NOMO-1 treated with dmso at 0.1 percent for 144 hours (cell line): ENCODE measurements around the gene KRT40.
A peak's percentile ranks its signal among the peaks of the same experiment; 100 is the strongest.

Source experiments
- DNase-seq: peaks from one replicate; lab custom pipeline; 2025; ENCODE audit not compliant: unreplicated experiment; lab: John Stamatoyannopoulos, UW

Gene KRT40

DNA sequence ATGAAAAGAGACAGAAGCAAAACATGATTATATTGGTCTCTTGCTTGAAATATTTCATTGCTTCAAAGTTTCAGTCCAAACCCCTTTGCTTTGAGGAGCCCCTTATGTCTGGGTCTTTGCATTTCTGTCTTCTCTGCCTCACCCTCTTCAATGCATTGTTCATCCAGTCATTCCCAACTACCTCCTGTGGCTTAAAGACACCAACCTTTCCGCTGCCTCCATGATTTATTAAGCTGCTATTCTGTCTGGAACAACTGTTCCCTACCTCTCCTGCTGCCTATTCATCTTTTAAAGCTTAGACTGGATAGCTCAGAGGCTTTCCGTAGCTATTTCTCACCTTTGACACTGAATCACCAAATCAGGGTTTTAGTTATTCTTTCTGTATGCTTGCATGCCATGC is 13.2 kb upstream of the KRT40 start:
- DNase-seq = no peak

DNA sequence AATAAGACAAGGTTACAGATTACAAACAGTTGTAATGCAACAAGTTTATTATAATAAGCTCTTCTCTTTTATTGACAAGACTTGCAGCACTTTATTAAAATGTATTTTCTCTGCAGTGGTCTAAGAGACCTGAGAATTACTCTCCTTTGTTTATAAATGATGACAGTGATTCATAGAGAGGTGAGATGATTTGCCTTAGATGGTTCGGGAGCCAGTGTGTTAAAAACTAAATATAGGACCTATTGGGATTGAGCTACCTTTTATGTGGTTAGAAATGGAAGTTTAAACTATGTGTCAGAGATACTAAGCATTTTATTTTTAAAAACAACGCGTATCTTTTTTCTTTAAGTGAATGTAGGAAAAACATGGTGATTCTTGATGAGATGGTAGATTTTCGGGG is 12.7 kb upstream of the KRT40 start:
- DNase-seq = no peak

DNA sequence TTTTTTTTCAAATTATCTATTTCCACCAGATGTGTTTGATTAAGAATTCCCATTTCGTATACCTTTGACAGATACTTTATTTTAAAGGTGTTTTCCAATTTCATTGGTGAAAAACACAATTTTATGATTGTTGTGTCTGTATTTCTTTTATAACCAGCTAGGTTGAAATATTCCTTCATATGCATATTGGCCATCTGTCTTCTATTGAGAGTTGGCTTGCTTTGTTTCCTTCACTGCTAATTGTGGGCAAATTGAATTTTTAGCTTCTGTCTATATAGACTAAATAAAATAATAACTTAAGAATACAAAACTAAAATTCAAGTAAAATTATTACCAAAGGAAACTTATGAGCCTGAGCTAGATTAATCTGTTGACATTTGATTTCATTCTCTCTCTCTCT is 11.0 kb upstream of the KRT40 start:
- DNase-seq = no peak

DNA sequence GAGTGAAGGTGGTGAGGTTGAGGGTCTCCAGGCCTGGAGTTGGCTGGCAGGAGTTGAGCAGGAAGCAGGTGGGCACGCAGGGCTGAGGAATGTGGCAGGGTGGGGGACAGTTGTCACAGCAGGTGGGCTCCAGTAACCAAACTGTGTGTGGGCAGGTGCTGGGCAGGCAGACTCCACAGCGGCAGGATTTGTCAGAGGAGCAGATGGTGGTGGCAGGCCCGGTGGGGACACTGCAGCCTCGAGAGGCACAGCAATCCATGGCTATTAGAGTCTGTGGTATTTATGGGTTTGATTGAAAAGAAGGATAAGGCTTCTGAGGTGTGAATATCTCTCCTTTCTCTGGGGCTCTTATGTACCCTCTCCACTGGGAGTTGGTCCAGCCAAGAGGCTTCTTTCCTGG is 9.7 kb upstream of the KRT40 start, which contains the start of gene KRTAP3-3:
TSS of gene KRTAP3-3 (minus strand) at position 326 of the 400 bp plus-strand sequence. CDS start at position 259, 67 bp downstream.
- DNase-seq = no peak

DNA sequence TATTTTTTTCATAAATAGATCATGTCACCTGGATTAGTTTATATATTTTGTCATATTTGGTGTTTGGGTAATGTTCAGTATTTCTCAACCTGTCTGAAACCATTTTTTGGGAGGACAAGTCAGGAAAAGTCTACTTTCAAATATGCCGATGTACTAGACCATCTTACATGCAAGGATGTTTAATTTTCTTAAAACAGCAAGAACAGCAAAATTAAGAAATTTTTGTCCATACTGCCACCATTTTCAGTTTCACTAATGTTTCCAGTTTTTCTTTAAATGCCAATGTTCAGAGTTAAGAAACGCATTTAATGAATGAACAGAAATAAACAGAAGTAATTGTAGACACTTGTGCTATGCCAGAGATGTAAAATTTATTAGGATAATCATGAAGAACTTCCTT is 9.0 kb upstream of the KRT40 start:
- DNase-seq = no peak

DNA sequence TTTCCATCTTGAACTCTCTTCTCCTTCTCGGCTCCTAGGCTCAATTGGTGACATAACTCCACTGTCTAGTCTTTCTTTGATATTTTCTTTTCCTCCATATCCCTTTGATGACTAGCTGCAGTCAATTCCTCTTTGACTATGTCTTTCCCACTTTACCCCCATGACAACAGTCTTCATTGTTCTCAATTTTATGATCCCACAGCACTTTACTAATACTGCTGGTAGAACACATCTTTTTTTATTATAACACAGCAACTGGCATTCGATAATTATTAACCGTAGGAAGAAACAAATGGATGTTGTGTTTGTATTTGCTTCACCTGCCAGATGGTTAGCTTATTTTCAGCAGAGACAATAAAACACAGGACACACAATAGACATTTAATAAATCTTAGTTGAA is 8.5 kb upstream of the KRT40 start:
- DNase-seq = no peak

DNA sequence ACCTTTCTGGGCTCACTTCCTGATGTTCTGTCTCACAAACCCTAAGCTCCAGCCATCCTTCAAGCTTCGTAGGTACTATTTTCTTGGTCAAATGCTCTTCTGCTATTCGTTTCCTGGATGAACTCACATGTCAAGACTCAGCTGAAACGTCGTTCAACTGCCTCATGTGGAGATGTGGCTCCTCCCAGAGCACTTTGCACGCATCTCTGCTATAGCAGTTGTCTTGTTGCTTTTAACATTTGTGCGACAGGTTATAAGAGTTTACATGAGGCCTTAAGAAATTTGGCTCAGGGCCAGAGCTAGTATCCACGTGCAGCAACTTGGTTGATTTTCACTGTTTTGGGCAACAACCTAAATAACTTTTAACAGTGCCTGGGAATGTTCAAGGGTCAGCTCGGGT is 2.8 kb upstream of the KRT40 start:
- DNase-seq = no peak

DNA sequence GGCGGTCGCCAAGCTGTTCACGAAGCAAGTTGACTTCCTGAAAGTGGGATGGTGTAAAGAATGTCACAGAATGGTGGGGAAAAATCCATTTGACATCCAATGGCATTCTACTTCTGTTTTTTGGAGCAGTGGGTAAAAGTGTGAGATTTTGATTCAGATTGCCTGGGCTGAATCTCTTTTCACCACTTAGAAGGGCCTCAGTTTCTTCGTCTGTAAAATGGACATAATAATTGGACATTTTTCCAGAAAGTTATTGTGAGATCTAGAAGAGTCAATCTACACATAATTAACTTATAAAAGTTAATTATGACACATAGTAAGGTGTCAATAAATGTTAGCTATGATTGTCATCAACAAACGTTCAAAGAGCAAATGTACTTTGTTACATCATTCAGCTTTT is 3.0 kb downstream of the KRT40 start:
- DNase-seq = no peak

DNA sequence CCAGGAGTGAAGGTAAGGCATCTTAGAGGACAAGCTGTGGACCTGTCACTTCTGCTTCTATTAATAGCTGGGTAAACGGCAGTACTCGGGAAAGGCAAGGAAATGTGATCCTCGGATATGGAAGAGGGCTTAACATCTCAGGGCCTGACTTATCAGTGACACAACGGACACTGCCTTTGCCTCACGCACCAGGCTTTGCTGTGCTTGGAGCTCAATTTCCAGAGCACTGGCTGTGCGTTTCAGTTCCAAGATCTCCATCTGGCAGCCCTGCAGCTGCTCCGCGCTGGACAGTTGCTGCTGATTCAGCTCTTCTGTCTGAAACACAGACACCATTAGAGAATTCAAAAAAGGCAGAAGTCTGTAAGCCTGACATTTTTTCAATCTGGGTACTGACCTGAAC is 3.5 kb downstream of the KRT40 start:
- no peak for DNase-seq

DNA sequence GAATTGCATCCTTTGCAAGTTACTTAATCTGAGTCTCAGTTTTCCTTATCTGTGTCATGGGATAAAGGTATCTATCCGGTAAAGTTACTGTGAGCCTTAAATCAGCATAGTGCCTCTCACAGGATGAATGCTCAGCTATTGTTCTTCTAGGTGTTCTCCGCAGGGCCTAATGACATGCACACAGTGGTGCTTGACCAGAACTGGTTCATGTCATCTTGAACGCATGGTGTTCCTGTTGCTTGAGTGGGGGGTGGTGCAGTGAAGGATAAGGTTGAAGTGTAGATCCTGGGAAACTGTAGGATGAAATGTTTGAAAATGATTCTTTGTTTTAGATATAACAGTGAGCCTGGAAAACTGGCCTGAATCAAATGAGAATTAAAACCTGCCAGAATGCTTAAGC is 4.0 kb downstream of the KRT40 start:
- no peak for DNase-seq

DNA sequence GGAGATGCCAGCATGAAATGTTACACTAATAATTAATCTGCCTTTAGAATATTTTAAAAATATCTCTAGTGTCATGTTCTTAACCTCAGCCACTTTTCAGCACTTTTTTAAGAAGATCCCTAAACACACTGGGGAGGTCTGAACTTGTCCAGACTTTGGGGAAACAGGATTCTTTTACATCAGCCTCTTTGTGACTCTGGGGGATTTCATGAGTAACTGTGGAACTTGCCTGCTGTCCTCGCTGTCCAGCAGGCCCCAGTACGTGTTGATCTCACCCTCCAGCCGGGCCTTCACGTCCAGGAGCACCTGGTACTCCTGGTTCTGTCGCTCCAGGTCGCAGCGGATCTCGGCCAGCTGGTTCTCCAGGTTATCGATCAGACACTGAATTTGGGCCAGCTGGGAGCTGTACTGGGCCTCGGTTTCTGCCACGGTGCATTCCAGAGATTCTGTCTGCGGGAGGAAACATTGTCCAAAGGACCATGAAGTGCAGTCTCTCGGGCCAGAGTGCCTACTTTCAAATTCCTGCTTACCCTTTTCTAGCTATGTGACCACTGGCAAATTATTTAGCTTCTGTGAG is 5.5 kb downstream of the KRT40 start:
- no peak for DNase-seq

DNA sequence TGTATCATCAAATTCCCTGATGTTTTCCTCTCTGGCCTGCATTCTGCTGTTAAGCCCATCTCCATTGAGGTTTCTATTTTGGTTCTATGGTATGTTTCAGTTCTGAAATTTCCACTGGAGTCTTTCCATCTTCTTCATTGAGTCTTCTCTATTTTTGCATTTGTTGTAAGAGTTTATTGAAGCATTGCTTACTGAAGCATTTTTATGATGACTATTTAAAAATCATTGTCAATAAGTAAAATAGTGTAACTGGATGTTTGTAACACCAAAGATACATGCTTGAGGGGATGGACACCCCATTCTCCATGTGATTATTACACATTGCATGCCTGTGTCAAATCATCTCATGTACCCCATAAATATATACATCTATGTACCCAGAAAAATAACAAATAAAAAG is 8.6 kb downstream of the KRT40 start:
- no peak for DNase-seq

DNA sequence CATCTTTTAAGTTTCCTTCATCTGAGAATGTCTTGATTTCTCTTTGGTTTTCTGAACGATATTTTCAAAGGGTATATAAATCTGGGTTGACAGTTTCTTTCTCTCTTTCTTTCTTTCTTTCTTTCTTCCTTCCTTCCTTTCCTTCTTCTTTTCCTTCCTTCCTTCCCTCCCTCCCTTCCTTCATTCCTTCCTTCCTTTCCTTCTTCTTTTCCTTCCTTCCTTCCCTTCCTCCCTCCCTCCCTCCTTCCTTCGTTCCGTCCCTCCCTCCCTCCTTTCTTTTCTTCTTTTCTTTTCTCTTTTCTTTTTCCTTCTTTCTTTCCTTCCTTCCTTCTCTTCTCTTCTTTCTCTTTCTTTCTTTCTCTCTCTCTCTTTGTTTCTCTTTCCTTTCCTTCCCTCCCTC is 9.8 kb downstream of the KRT40 start:
- no peak for DNase-seq

DNA sequence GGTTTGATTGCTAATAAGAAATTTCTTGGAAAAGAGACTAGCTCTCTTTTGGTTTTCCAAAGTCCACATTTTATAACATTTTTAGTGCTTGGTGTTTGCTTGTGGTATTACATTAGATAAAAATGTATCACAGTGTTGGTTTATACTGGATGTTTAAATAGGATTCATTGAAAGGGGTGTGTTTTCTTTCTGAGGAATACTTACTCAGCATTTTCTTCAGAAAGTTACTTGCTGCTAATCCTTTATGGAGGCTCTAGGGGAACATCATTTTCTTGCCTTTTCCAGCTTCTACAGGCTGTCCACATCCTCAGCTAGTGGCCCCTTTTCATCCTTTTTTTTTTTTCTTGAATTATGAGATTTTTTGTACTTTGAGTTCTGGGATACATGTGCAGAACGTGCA is 16.5 kb downstream of the KRT40 start:
- no peak for DNase-seq

DNA sequence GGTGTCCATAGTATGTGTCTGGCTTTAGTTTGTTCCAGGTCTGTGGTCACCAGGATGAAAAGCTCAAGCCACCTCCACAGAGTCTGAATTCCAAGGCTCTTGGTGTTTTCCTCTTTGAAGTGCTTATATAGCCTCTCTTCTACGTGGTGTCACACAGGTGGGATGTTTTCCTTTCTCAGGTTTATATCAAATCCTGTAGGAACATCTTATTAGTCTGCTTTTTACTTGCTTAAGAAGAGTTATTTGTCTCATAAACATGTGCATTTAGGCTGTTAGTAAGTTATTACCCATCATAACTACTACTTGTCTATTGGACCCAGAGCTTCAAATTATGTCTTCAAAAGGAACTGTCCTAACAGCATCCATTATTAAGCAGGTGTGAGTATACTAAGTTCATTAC is 17.3 kb downstream of the KRT40 start, which contains the start of gene KRT39:
TSS of gene KRT39 (minus strand) at position 101 of the 400 bp plus-strand sequence. CDS start at position 9, 92 bp downstream.
- DNase-seq = no peak

DNA sequence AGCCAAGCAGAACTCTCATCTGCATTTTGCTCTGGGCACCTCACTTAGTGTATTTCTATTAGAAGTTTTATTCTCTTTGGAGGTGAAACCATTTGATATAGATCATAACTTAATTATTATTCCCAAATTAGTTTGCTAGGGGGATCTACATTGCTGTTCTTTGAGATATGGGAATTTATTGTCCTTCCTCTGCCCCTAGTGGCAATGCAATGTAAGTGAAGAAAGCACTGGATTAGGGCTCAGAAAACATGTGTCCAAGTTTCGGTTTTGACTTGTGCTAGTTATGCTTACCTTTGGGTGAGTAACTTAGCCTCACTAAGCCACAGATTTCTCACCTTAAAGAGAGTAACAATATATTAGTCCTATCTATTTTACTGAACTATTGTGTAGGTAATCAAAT is 20.3 kb downstream of the KRT40 start:
- no peak for DNase-seq

DNA sequence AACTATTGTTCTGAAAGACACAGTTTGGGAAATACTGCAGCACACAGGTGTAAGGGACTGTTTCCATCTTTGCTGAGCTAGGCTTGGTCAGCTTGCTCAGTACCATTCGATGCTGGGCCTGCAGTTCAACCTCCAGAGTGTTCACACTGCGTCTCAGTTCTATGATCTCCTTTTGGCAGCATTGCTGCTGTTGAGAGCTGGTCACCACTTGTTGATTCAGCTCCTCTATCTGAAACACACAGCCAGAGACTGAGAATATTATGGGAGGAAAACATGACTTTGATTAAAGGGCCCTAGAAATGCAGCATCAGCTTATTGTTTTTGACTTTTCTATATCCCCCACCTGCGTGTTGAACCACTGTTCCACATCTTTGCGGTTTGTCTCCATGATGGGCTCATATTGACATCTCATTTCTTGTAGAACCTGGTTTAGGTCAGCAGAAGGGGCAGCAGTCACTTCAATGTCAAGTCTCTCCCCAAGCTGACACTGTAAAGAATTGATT is 22.0 kb downstream of the KRT40 start:
- DNase-seq = no peak

DNA sequence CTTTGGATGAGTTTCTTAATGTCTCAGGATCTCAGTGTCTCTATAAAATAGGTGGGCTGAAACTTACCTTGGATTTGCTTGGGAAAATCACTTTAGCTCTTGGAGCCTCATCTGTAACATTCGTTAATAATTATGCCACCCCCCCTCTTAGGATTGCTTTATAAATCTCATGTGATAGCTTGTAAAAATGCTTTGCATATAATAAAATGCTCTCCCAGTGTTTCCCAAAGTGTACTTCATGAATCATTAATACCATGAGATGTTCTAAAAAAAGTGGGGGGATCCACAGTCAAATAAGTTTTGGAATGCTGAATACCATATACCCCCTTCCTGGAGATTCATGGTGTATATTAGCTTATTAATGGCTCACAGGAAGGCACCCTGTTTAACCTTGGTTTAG is 22.5 kb downstream of the KRT40 start:
- DNase-seq = no peak

DNA sequence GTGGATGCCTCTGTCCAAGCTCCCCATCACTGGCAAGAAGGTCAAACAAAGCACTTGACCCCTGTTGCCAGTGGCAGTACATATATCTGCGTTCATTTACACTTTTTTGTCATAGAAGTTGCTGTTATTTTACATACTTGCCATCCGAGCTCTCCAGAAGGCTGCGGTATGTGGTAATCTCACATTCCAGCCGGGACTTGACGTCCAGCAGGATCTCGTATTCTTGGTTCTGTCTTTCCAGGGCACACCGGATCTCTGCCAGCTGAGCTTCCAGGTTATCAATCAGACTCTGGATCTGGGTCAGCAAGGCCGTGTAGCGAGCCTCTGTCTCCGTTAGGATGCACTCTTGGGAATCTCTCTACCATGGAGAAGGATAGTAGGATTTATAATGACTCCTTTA is 24.0 kb downstream of the KRT40 start:
- no peak for DNase-seq

DNA sequence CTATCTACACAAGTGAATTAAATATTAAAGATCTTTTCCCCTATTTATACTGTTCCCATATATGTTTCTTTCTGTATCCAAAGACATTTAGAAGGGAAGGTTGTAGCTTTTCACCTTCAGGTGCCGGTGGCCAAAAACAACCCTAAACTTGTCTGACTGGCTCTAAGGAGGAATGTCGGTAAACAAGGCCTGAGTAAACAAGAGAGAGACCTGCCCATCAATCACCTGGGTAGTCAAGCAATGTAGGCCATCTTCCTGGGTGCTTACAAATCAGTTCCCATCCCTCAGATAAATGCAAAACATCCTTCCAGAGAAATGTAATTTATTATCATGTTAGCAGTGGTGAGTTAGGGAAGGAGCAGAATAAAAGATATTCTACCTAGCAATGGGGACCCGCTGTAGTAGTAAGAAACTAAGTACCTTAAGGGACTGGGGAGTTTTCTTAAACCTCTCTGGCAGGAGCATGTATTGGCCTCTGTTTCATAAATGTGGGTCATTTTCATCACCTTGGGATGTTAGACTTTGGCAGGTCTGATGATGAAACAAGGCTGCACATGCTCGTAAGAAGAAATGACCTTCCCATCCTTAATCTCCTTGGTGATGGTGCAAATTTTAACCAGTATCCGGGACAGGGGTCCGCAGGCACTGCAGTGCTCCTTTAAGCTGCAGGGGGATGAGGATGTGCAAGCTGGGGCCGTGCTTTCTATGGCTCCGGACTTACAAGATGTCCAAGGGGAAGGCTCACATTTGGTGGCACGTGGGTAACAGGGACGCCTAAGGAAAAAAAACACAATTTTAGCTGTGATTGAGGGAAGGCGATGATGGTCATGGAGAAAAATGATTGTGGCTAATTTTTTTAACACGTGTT is 25.8 kb downstream of the KRT40 start:
- DNase-seq = no peak

DNA sequence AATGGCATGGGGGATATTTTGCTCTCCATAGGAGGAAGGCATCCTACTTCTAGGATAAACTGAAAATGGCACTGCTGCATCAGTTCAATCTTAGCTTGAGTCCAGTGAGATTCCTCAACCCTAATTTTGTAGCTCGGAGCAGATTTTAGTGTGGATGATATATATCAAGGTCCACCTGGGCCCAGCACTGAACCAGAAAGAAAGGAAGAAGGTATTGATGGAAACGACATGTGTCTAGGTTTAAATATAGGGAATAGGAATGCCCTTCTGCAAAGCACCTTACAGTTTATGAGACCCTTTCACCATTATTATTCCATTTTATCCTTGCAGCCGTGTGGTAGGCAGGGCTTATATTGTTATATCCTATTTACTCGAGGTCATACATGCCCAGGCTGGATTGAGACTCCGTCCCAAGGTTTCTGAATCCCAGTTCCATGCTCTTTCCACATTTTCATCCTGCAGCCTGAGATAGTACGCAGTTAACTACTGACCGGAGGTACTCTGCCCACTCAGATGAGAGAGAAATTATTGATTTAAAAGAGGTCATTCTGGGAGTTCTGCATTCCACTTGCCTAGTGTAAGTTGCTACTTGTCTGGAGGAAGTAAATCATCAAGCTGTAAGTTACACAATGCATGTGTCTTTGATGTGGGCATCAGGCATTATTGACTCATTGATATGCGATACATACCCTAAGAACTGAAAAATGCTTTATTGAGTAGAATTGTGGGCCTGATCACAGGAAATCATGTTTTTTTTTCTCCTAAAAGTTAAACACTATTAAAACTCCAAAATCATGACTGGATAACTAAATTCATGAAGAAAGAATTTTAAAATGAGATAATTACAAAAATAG is 27.5 kb downstream of the KRT40 start:
- peak; percentile 29 for DNase-seq

DNA sequence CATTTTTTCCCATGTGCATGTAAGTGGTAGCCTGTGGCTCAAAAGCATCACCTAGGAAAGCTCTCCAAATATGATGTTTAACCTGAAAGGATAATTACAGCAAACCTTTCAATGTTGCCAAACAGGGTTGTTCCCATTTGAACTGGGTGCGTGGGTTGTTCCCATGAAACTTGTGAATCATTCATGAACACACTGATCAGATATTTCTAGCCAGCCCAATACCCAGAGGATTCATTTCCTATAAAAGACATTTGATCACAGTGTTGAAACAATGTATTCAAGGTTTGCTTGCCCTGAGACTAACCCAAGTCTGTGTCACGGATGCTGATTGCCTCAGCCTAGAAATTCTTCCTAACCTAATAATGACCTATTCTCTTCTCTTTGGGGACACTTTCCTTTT is 30.2 kb downstream of the KRT40 start:
- no peak for DNase-seq
